Calu3 (cell line): ENCODE data around the gene C9orf43. TPM values are rescaled to one million over a fixed set of nuclear protein-coding genes. Genes with fewer than 3 reads are reported as not detected.

Experiments
- BruUV-seq: library from RNA; stranded (reverse); fragments of 400-500 nt; replicated peaks from 2 replicates; lab custom pipeline; 2021; lab: Mats Ljungman, UMichigan
- CTCF ChIA-PET: fragments of 300-600 bp; sonication (Branson Sonifier 250); formaldehyde crosslinking; loops from one replicate; lab custom pipeline; 2022; ENCODE audit warnings: antibody characterized with exemption; lab: Charles Lee
- DNase-seq: peaks from one replicate; pipeline ENCODE4 v3.0.0; 2022
- H3K27ac Mint-ChIP-seq: one replicate; pipeline ENCODE4 v1.8.0; 2022; ENCODE audit warnings: mixed read lengths; ENCODE audit not compliant: unreplicated experiment
- H3K27me3 Mint-ChIP-seq: one replicate; pipeline ENCODE4 v1.8.0; 2022; ENCODE audit warnings: mixed read lengths; ENCODE audit not compliant: unreplicated experiment
- H3K36me3 Mint-ChIP-seq: one replicate; pipeline ENCODE4 v1.8.0; 2022; ENCODE audit warnings: mild to moderate bottlenecking, moderate library complexity, mixed read lengths; ENCODE audit not compliant: insufficient read depth, unreplicated experiment
- H3K4me1 Mint-ChIP-seq: one replicate; pipeline ENCODE4 v1.8.0; 2022; ENCODE audit warnings: mild to moderate bottlenecking, low read depth, mixed read lengths; ENCODE audit not compliant: unreplicated experiment
- H3K4me3 Mint-ChIP-seq: one replicate; pipeline ENCODE4 v1.8.0; 2022; ENCODE audit warnings: mild to moderate bottlenecking, low read depth, moderate library complexity, mixed read lengths; ENCODE audit not compliant: unreplicated experiment
- H3K9me3 Mint-ChIP-seq: one replicate; pipeline ENCODE4 v1.8.0; 2022; ENCODE audit warnings: low read depth, mixed read lengths; ENCODE audit not compliant: unreplicated experiment
- intact Hi-C: fragments of 100-400 bp; cut with micrococcal nuclease; formaldehyde crosslinking; loops from one replicate; pipeline ENCODE4 v1.10.0; 2022; ENCODE audit not compliant: unreplicated experiment
- total RNA-seq: library from RNA; stranded (reverse); gene quantifications from 2 replicates; pipeline ENCODE4 v1.2.3, GENCODE V29; 2022
- TF ChIP-seq, protein P1 (sequence below): fragments of 200-600 bp; IDR thresholded peaks from one replicate; pipeline ENCODE4 v1.8.0; 2022; ENCODE audit warnings: antibody characterized with exemption; ENCODE audit not compliant: unreplicated experiment

C9orf43 gene
- total RNA-seq, 1 experiment from 2014 or later: 0.33 TPM

DNA sequence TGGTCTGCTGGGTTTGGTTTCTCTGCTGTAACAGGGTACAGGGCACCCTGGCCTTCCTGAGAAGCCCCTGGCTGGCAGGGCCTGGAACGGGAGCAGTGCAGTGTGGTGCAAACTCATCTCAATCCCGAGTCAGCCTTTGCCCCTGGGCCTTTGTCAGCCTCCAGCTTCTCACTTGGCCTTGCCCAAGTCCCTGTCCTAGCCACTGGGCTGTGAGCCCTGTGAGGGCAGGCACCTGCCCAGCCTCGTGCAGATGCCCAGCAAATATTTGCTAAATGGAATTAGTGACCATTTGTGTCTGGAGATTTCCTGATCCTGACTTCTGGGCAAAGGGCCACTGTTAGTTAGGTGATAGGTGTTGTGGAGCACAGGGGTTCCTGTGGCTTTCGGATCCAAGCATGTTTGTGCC lies 66.0 kb downstream of the C9orf43 start:
- no peaks in the 10 kb centered on the region for H3K36me3 Mint-ChIP-seq
- H3K4me3 Mint-ChIP-seq: no peak overlapping the region
- no peaks in the 10 kb centered on the region for H3K27me3 Mint-ChIP-seq
- TF ChIP-seq, protein P1, sequence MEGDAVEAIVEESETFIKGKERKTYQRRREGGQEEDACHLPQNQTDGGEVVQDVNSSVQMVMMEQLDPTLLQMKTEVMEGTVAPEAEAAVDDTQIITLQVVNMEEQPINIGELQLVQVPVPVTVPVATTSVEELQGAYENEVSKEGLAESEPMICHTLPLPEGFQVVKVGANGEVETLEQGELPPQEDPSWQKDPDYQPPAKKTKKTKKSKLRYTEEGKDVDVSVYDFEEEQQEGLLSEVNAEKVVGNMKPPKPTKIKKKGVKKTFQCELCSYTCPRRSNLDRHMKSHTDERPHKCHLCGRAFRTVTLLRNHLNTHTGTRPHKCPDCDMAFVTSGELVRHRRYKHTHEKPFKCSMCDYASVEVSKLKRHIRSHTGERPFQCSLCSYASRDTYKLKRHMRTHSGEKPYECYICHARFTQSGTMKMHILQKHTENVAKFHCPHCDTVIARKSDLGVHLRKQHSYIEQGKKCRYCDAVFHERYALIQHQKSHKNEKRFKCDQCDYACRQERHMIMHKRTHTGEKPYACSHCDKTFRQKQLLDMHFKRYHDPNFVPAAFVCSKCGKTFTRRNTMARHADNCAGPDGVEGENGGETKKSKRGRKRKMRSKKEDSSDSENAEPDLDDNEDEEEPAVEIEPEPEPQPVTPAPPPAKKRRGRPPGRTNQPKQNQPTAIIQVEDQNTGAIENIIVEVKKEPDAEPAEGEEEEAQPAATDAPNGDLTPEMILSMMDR: no peak
- intact Hi-C loops: no loop called here
- no peaks in the 10 kb centered on the region for H3K9me3 Mint-ChIP-seq
- BruUV-seq: no TSS peak
- DNase-seq: no peak
- no peak overlapping the region for H3K27ac Mint-ChIP-seq
- CTCF ChIA-PET: no interaction called here
- peaks cover 20% of the 10 kb centered on the region for H3K4me1 Mint-ChIP-seq

DNA sequence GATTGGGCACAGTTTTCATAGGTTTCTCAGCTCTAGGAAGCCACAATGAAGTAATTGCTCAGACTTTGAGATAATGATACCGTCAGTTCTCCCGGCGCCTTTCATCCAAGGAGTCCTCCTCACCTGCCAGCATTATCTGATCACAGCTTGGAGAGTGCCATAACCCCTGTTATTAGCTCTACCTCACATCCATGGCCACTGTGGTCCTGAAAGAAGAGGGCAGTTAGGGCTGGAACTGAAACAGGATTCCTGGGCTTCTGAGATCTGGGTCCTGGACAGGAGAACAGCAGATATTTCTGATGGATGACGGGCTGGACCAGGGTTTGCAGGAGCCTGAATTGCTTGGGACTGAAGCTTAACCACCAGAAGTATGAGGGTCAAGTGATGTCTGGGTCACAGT lies 66.5 kb downstream of the C9orf43 start:
- no TSS peak for BruUV-seq
- no peak for DNase-seq
- no peak overlapping the region for H3K27ac Mint-ChIP-seq
- intact Hi-C loops: no loop called here
- H3K4me1 Mint-ChIP-seq: peaks cover 18% of the 10 kb centered on the region
- no peaks in the 10 kb centered on the region for H3K9me3 Mint-ChIP-seq
- H3K27me3 Mint-ChIP-seq: no peaks in the 10 kb centered on the region
- H3K36me3 Mint-ChIP-seq: no peaks in the 10 kb centered on the region
- TF ChIP-seq, protein P1: no peak
- no peak overlapping the region for H3K4me3 Mint-ChIP-seq
- CTCF ChIA-PET: interaction anchor here (0.7 kb wide), 1 partner anchor 10 kb away, joined by 3 read pairs; no protein-coding TSS in a partner anchor

GRCh38 chr9:113477661-113478060 lies 67.1 kb downstream of the C9orf43 start:
- peaks cover 18% of the 10 kb centered on the region for H3K4me1 Mint-ChIP-seq
- BruUV-seq: no TSS peak
- no peak overlapping the region for H3K27ac Mint-ChIP-seq
- no peak overlapping the region for H3K4me3 Mint-ChIP-seq
- H3K9me3 Mint-ChIP-seq: no peaks in the 10 kb centered on the region
- DNase-seq: no peak
- H3K27me3 Mint-ChIP-seq: no peaks in the 10 kb centered on the region
- CTCF ChIA-PET: interaction anchor here (0.7 kb wide), 1 partner anchor 10 kb away, joined by 3 read pairs; no protein-coding TSS in a partner anchor
- TF ChIP-seq, protein P1: no peak
- no peaks in the 10 kb centered on the region for H3K36me3 Mint-ChIP-seq
- intact Hi-C loops: no loop called here

- TF ChIP-seq, protein P1: no peak
- Mint-ChIP-seq H3K4me3 (no peak overlapping the region), H3K9me3 (no peaks in the 10 kb centered on the region), H3K36me3 (no peaks in the 10 kb centered on the region), H3K4me1 (peaks cover 18% of the 10 kb centered on the region), H3K27ac (no peak overlapping the region), H3K27me3 (no peaks in the 10 kb centered on the region)
- peak; percentile 23 for DNase-seq
- CTCF ChIA-PET: no interaction called here
- no TSS peak for BruUV-seq
- intact Hi-C loops: no loop called here
Observed at GRCh38 chr9:113479174-113479621, 68.7 kb downstream of the C9orf43 start.

Other genes with a start within 250 kb of the C9orf43 start
- gene FKBP15, start 189.5 kb upstream of the C9orf43 start, total RNA-seq: 19.2 and 19.3 TPM in 2 replicates
- 19.4 and 21.0 TPM in 2 replicates for gene SLC31A1, start 189.2 kb upstream of the C9orf43 start, total RNA-seq
- gene CDC26, start 135.2 kb upstream of the C9orf43 start, total RNA-seq: 20.5 and 21.3 TPM in 2 replicates
- gene PRPF4, start 135.1 kb upstream of the C9orf43 start, total RNA-seq: 23.7 TPM in 2 replicates
- gene RNF183, start 107.4 kb upstream of the C9orf43 start, total RNA-seq: 0.76 and 1.5 TPM in 2 replicates
- 3.1 and 4.0 TPM in 2 replicates for gene WDR31, start 70.5 kb upstream of the C9orf43 start, total RNA-seq
- gene BSPRY, start 61.2 kb upstream of the C9orf43 start, total RNA-seq: 14.5 and 17.4 TPM in 2 replicates
- gene HDHD3, start 33.8 kb upstream of the C9orf43 start, total RNA-seq: 30.8 and 35.2 TPM in 2 replicates
- gene ALAD, start 9.5 kb upstream of the C9orf43 start, total RNA-seq: 20.6 and 24.1 TPM in 2 replicates
- gene POLE3, start 72 bp upstream of the C9orf43 start, total RNA-seq: 37.7 and 41.0 TPM in 2 replicates
- 61.8 and 68.3 TPM in 2 replicates for gene RGS3, start 53.0 kb downstream of the C9orf43 start, total RNA-seq